GM18861 (cell line): ENCODE data around the gene DPP9.

Source experiments
- ATAC-seq: cut with Tn5 transposase; IDR thresholded peaks from one replicate; pipeline ENCODE4 v1.9.1; 2021; ENCODE audit not compliant: unreplicated experiment

Gene DPP9

DNA sequence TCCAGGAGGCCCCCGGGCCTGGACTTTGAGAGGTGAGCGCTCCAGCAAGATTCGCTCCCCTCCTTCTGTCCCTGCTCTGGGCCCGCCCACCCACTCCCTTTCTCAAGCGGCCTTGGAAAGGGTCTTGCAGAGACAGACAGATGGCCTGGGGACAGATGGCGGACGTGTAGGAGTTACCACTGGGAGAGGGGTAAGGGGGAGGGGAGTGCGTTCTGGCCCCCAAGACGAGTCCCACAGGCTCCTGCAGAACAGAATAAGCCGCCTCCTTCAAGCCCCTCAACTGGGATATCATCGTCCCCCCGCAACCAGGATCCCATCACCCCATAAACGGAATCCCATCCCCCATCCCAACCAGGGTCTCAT is 87.9 kb downstream of the DPP9 start:
- no peak for ATAC-seq

DNA sequence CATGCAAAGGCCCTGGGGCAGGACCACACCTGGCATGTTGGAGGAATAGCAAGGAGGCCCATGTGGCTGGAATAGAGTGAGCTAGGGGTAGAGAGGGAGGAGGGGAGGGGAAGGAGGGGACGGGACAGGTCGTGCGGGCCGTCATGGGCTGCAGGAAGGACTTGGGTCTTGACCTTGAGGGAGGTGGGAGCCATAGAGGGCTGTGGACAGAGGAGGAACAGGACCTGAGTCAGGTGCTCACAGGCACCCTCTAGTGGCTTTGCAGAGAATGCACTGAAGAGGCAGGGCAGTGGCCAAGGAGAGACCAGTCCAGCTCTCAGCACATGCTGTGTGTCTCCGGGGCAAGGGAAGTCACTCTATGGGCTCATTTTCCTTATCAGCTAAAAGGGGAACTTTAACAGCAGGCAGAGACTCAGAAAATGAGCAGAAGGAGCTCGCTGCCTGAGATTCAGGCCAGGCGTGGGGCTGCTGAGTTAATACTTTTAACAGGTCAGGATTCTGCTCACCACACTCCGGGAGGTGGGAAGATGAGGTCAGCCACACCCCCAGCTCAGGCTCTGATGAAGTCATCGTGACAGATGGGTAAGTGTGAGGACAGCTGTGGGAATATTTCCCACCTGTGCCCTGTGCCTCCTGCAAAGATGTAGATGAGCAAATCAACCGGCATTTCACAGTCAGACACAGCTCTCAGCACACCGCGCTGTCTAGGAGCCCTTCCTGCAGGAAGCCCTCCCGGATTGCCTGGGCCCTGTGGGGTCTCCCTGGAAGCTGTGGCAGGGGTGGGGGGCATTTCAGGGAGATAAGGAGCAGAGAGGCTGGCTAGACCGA is 90.3 kb downstream of the DPP9 start:
- ATAC-seq, result no peak
